Heart left ventricle (tissue), 13 donors: Measurements from ENCODE around the gene PNPLA1.

Experiments used
- CTCF ChIP-seq, 12 donors: fragments of 200-600 bp; sonication (generic) in 4 of 12; IDR thresholded peaks; one replicate each; pipeline versions ENCODE4 v1.5.0 to v1.8.0; 2018 to 2022; ENCODE audit warnings: antibody characterized with exemption in 12 of 12, mild to moderate bottlenecking in 5 of 12
- POLR2A ChIP-seq, 2 donors: fragments of 450-650 bp; IDR thresholded peaks; one replicate each; pipeline ENCODE4 v1.6.1; 2017; ENCODE audit warnings: antibody characterized with exemption in 2 of 2, mild to moderate bottlenecking in 2 of 2, moderate library complexity in 2 of 2
- donor health status: ischemic (EF 13 %, LVEDD 7.1; RV severe dilation, severe dysfunction).
- donor health status: DM: no; HTN: yes; CAD: no.
- donor health status: DM: no; HTN: no; CAD: no.
- donor health status: ischemic (EF 25% LVEDD 6.9; RV normal size, moderate dysfunction).
- donor health status: ischemic (EF 25% LVEDD 5.7; RV mildly dilated, moderate dysfunction).
- donor health status: ischemic (EF 35%, LVEDD 5.7; RV mildly dilated, moderate dysfunction).
- donor health status: nonischemic (EF 11% LVEDD 7.7; RV severe dilation, severe dysfunction).
- donor health status: DM: yes; HTN: yes; CAD: no.
- donor health status: PGD.
- donor health status: ischemic (EF 29% LVEDD 5.4; RV normal size, mild dysfunction).
- donor health status: nonischemic (EF 23%, LVEDD 6.1; RV moderate dilation, normal function).

DNA sequence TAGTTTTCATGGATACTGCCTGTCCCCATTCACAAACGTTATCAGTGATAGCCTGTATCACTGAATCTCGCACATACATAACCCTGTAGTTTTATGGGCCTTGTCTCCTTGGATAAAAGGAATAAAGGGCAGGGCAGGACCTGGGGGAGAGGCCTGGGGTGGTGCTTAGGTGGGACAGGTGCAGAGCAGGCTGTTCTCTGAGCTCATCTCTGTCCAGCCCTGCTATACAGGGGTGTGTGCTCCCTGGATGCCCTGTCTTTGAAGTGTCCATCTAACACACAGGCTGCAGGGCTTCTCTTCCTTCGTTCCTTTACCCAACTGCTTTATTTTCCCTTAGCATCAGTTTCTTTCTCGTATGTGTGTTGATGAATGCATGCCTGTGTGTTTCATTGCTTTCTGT is 46.9 kb upstream of the PNPLA1 start:
- TF ChIP-seq CTCF (IDR thresholded peaks at IDR 0.05) = no peak
- TF ChIP-seq POLR2A (IDR thresholded peaks at IDR 0.05) = no peak
